HCT116 (cell line): ENCODE results near the gene MSI2. TPM values are rescaled to one million over a fixed set of nuclear protein-coding genes. Genes with fewer than 3 reads are reported as not detected.

Source experiments
- ATAC-seq: fragments of 200-7000 bp; cut with Tn5 transposase; 2 replicates; pipeline ENCODE4 v1.9.1; 2020; ENCODE audit warnings: mild to moderate bottlenecking, moderate library complexity
- BruUV-seq: library from RNA; stranded (reverse); fragments of 400-500 nt; replicated peaks from 2 replicates; lab custom pipeline; 2021; lab: Mats Ljungman, UMichigan
- CTCF ChIA-PET: fragments of 300-600 bp; sonication (Branson Sonifier 250); formaldehyde crosslinking; loops from one replicate; lab custom pipeline; 2021; ENCODE audit warnings: antibody characterized with exemption; lab: Charles Lee
- POLR2A ChIA-PET: fragments of 300-600, 350-600 bp; sonication (Branson Sonifier 250); formaldehyde crosslinking; loops from one replicate; lab custom pipeline; 2021; ENCODE audit warnings: antibody characterized with exemption; lab: Charles Lee
- RAD21 ChIA-PET, 2 experiments: fragments of 300-600 bp; sonication (Branson Sonifier 250); formaldehyde crosslinking; loops; one replicate each; lab custom pipeline; 2023; ENCODE audit warnings: low total read pairs in 2 of 2; ENCODE audit not compliant: uncharacterized antibody in 2 of 2, unreplicated experiment in 2 of 2, low non-redundant PET in 1 of 2; lab: Charles Lee
- DNase-seq: peaks from one replicate; pipeline ENCODE4 v3.0.0-alpha.2; 2010; ENCODE audit warnings: low read depth, low spot score
- H2AFZ ChIP-seq: fragments of 200-600 bp; shearing (Covaris generic), sonication (generic); 2 replicates; pipeline ENCODE4 v1.6.1; 2017; ENCODE audit warnings: low read depth, mixed run types, mixed read lengths, antibody characterized with exemption, low read length; ENCODE audit not compliant: poor library complexity, severe bottlenecking
- H3K27ac ChIP-seq: 2 replicates; pipeline ENCODE4 v1.5.1; 2012; ENCODE audit warnings: low read depth, low read length
- H3K27me3 ChIP-seq: fragments of 200-600 bp; sonication (generic); 2 replicates; pipeline ENCODE4 v1.6.1; 2016; ENCODE audit warnings: mixed run types, low read length, mixed read lengths; ENCODE audit not compliant: insufficient read depth
- H3K36me3 ChIP-seq, 2 experiments: fragments of 200-500 bp in 1 of 2; fragments of 200-600 bp in 1 of 2; sonication (Bioruptor generic) in 1 of 2; sonication (generic) in 1 of 2; 2 replicates each; pipeline versions ENCODE4 v1.5.1 to v1.6.1; 2014 to 2016; ENCODE audit warnings: low read length in 2 of 2, inconsistent platforms in 1 of 2, mixed read lengths in 1 of 2, mixed run types in 1 of 2; ENCODE audit not compliant: insufficient read depth in 2 of 2, control insufficient read depth in 1 of 2
- H3K4me1 ChIP-seq, 2 experiments: fragments of 200-600 bp in 1 of 2; sonication (generic) in 1 of 2; 2 replicates each; pipeline versions ENCODE4 v1.5.1 to v1.6.1; 2012 to 2017; ENCODE audit warnings: low read length in 2 of 2, inconsistent platforms in 1 of 2, mild to moderate bottlenecking in 1 of 2, mixed read lengths in 1 of 2, mixed run types in 1 of 2, moderate library complexity in 1 of 2; ENCODE audit not compliant: insufficient read depth in 2 of 2, control insufficient read depth in 1 of 2
- H3K4me2 ChIP-seq: fragments of 200-600 bp; sonication (generic); 2 replicates; pipeline ENCODE4 v1.6.1; 2017; ENCODE audit warnings: mixed run types, low read length, mixed read lengths
- H3K4me3 ChIP-seq, 2 experiments: fragments of 200-600 bp in 1 of 2; sonication (generic) in 1 of 2; replicated peaks in 1 of 2; 2 replicates each; pipeline ENCODE4 v1.5.1; 2011 to 2016; ENCODE audit warnings: low read length in 2 of 2, control low read depth in 1 of 2, low read depth in 1 of 2, mild to moderate bottlenecking in 1 of 2, mixed read lengths in 1 of 2, mixed run types in 1 of 2
- H3K79me2 ChIP-seq: fragments of 200-600 bp; sonication (generic); 2 replicates; pipeline ENCODE4 v1.6.1; 2017; ENCODE audit warnings: mild to moderate bottlenecking, mixed run types, low read length, moderate library complexity, mixed read lengths; ENCODE audit not compliant: insufficient read depth
- H3K9ac ChIP-seq: fragments of 200-600 bp; sonication (generic); 2 replicates; pipeline ENCODE4 v1.6.1; 2016; ENCODE audit warnings: low read length, mixed read lengths
- H3K9me2 ChIP-seq: fragments of 200-600 bp; sonication (generic), shearing (Covaris generic); 2 replicates; pipeline ENCODE4 v1.6.1; 2017; ENCODE audit warnings: mixed run types, mild to moderate bottlenecking, moderate library complexity; ENCODE audit not compliant: insufficient read depth
- H3K9me3 ChIP-seq, 2 experiments: fragments of 200-500 bp in 1 of 2; fragments of 200-600 bp in 1 of 2; sonication (Bioruptor generic) in 1 of 2; sonication (generic) in 1 of 2; 2 replicates each; pipeline ENCODE4 v1.6.1; 2014 to 2017; ENCODE audit warnings: low read length in 2 of 2, mixed read lengths in 2 of 2, inconsistent platforms in 1 of 2, low read depth in 1 of 2, mild to moderate bottlenecking in 1 of 2, mixed run types in 1 of 2, moderate library complexity in 1 of 2; ENCODE audit not compliant: control insufficient read depth in 1 of 2, insufficient read depth in 1 of 2
- H4K20me1 ChIP-seq: fragments of 200-600 bp; sonication (generic), shearing (Covaris generic); 2 replicates; pipeline ENCODE4 v1.6.1; 2017; ENCODE audit warnings: mixed run types, mild to moderate bottlenecking, moderate library complexity; ENCODE audit not compliant: insufficient read depth
- CBX3 ChIP-seq: IDR thresholded peaks from 2 replicates; pipeline ENCODE4 v1.6.1; 2012; ENCODE audit warnings: low read depth
- CEBPB ChIP-seq: IDR thresholded peaks from 2 replicates; pipeline ENCODE4 v1.6.1; 2012; ENCODE audit warnings: low read depth
- EGR1 ChIP-seq: IDR thresholded peaks from 2 replicates; pipeline ENCODE4 v1.6.1; 2012; ENCODE audit warnings: low read depth
- ELF1 ChIP-seq: IDR thresholded peaks from 2 replicates; pipeline ENCODE4 v1.6.1; 2012; ENCODE audit warnings: low read depth, borderline replicate concordance
- EZH2 ChIP-seq: fragments of 200-600 bp; sonication (generic); IDR thresholded peaks from 2 replicates; pipeline ENCODE4 v1.6.1; 2017; ENCODE audit warnings: antibody characterized with exemption, mixed run types
- EZH2phosphoT487 ChIP-seq: fragments of 200-600 bp; IDR thresholded peaks from 2 replicates; pipeline ENCODE4 v1.6.1; 2018; ENCODE audit warnings: antibody characterized with exemption, borderline replicate concordance
- FOSL1 ChIP-seq: IDR thresholded peaks from 2 replicates; pipeline ENCODE4 v1.6.1; 2012; ENCODE audit warnings: low read depth
- JUND ChIP-seq: IDR thresholded peaks from 2 replicates; pipeline ENCODE4 v1.6.1; 2012
- POLR2AphosphoS5 ChIP-seq: IDR thresholded peaks from 2 replicates; pipeline ENCODE4 v1.6.1; 2011; ENCODE audit warnings: mild to moderate bottlenecking, low read depth, low read length, moderate library complexity
- RAD21 ChIP-seq: IDR thresholded peaks from 2 replicates; pipeline ENCODE4 v1.6.1; 2012; ENCODE audit warnings: low read depth, mild to moderate bottlenecking
- REST ChIP-seq: IDR thresholded peaks from 2 replicates; pipeline ENCODE4 v1.6.1; 2012; ENCODE audit warnings: low read depth
- SIN3A ChIP-seq: IDR thresholded peaks from 2 replicates; pipeline ENCODE4 v1.6.1; 2012; ENCODE audit warnings: low read depth
- SP1 ChIP-seq: IDR thresholded peaks from 2 replicates; pipeline ENCODE4 v1.6.1; 2012; ENCODE audit warnings: low read depth
- SRF ChIP-seq: IDR thresholded peaks from 2 replicates; pipeline ENCODE4 v1.6.1; 2012; ENCODE audit warnings: low read depth
- TCF7L2 ChIP-seq: IDR thresholded peaks from 2 replicates; pipeline ENCODE4 v1.7.0; 2011; ENCODE audit warnings: borderline replicate concordance, inconsistent platforms; ENCODE audit not compliant: insufficient read depth, insufficient read length; ENCODE audit errors: extremely low read depth
- ZBTB33 ChIP-seq: IDR thresholded peaks from 2 replicates; pipeline ENCODE4 v1.6.1; 2011; ENCODE audit warnings: mild to moderate bottlenecking, low read length, moderate library complexity; ENCODE audit not compliant: insufficient replicate concordance; ENCODE audit errors: extremely low read depth
- ZFX ChIP-seq: fragments of 450-650 bp; IDR thresholded peaks from 2 replicates; pipeline ENCODE4 v1.6.1; 2017
- intact Hi-C: fragments of 100-400 bp; cut with micrococcal nuclease; formaldehyde crosslinking; loops from 2 replicates; pipeline ENCODE4 v1.10.0; 2022
- total RNA-seq: library from RNA; stranded (reverse); gene quantifications from one replicate; pipeline ENCODE4 v1.2.1, GENCODE V29; 2021; ENCODE audit not compliant: unreplicated experiment
- TF ChIP-seq, protein P1 (sequence below), 3 experiments: fragments of 200-600 bp in 1 of 3; sonication (generic) in 1 of 3; IDR thresholded peaks in 2 of 3; conservative IDR thresholded peaks in 1 of 3; 2 replicates each; pipeline ENCODE4 v1.5.1; 2012 to 2017; ENCODE audit warnings: low read depth in 2 of 3, low read length in 2 of 3, antibody characterized with exemption in 1 of 3, borderline replicate concordance in 1 of 3, control low read depth in 1 of 3, mild to moderate bottlenecking in 1 of 3, mixed read lengths in 1 of 3, mixed run types in 1 of 3, moderate library complexity in 1 of 3; ENCODE audit not compliant: insufficient read depth in 1 of 3
- TF ChIP-seq, protein P2 (sequence below): IDR thresholded peaks from 2 replicates; pipeline ENCODE4 v1.6.1; 2012
- TF ChIP-seq, protein P3 (sequence below): IDR thresholded peaks from 2 replicates; pipeline ENCODE4 v1.6.1; 2012

The MSI2 gene
- total RNA-seq, 1 experiment from 2014 or later, result 137 TPM

- no peaks in the 10 kb centered on the region for H4K20me1 ChIP-seq
- H3K9me3 ChIP-seq, result no peaks in the 10 kb centered on the region
- no peaks in the 10 kb centered on the region for H3K9me2 ChIP-seq
- ChIA-PET RAD21 (no interaction called here), CTCF (no interaction called here), POLR2A (no interaction called here)
- H3K9ac ChIP-seq, result no peak overlapping the region
- H3K79me2 ChIP-seq, result no peaks in the 10 kb centered on the region
- intact Hi-C loops, result no loop called here
- no peak overlapping the region for H3K27ac ChIP-seq
- DNase-seq (no peak), ATAC-seq (no peak)
- H3K36me3 ChIP-seq, result no peaks in the 10 kb centered on the region
- H3K27me3 ChIP-seq, result no peaks in the 10 kb centered on the region
- no peak overlapping the region for H3K4me3 ChIP-seq
- no TSS peak for BruUV-seq
- peaks cover 5 to 11% of the 10 kb centered on the region in 2 experiments; a peak in 3 of 4 replicates for H3K4me1 ChIP-seq
- TF ChIP-seq TCF7L2 (no peak), EZH2phosphoT487 (no peak), ZBTB33 (no peak), EZH2 (no peak), CBX3 (no peak), JUND (no peak), RAD21 (no peak), SRF (no peak), EGR1 (no peak), FOSL1 (no peak), ZFX (no peak), ELF1 (no peak), REST (no peak), POLR2AphosphoS5 (no peak), SP1 (no peak), CEBPB (no peak), SIN3A (no peak)
- TF ChIP-seq, protein P1, sequence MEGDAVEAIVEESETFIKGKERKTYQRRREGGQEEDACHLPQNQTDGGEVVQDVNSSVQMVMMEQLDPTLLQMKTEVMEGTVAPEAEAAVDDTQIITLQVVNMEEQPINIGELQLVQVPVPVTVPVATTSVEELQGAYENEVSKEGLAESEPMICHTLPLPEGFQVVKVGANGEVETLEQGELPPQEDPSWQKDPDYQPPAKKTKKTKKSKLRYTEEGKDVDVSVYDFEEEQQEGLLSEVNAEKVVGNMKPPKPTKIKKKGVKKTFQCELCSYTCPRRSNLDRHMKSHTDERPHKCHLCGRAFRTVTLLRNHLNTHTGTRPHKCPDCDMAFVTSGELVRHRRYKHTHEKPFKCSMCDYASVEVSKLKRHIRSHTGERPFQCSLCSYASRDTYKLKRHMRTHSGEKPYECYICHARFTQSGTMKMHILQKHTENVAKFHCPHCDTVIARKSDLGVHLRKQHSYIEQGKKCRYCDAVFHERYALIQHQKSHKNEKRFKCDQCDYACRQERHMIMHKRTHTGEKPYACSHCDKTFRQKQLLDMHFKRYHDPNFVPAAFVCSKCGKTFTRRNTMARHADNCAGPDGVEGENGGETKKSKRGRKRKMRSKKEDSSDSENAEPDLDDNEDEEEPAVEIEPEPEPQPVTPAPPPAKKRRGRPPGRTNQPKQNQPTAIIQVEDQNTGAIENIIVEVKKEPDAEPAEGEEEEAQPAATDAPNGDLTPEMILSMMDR (IDR thresholded peaks at IDR 0.05 in 2 of 3, conservative IDR thresholded peaks at IDR 0.05 in 1 of 3; ENCODE audit: borderline replicate concordance in 1 of 3, insufficient read depth in 1 of 3, low read depth in 2 of 3, low read length in 2 of 3), result no peak
- TF ChIP-seq, protein P2, sequence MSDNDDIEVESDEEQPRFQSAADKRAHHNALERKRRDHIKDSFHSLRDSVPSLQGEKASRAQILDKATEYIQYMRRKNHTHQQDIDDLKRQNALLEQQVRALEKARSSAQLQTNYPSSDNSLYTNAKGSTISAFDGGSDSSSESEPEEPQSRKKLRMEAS, result no peak
- TF ChIP-seq, protein P3, sequence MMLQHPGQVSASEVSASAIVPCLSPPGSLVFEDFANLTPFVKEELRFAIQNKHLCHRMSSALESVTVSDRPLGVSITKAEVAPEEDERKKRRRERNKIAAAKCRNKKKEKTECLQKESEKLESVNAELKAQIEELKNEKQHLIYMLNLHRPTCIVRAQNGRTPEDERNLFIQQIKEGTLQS, result no peak
- no peak overlapping the region for H2AFZ ChIP-seq
- H3K4me2 ChIP-seq, result no peak overlapping the region
These were observed 280.0 kb downstream of the MSI2 start for GRCh38 chr17:57536289-57536688.
